Iris pigment epithelial cell (primary cell): ENCODE results near the gene SPOUT1.
A peak's percentile ranks its signal among the peaks of the same experiment; 100 is the strongest.

Source experiments
- DNase-seq: peaks from one replicate; pipeline ENCODE4 v3.0.0-alpha.2; 2011; ENCODE audit warnings: low read depth

Gene SPOUT1

GRCh38 chr9:128836509-128837145 is 7.0 kb upstream of the SPOUT1 start:
- no peak for DNase-seq

- no peak for DNase-seq
Observed at GRCh38 chr9:128835246-128836210, 5.9 kb upstream of the SPOUT1 start.

GRCh38 chr9:128833696-128834095 is 4.1 kb upstream of the SPOUT1 start:
- no peak for DNase-seq

GRCh38 chr9:128828719-128829452 is 708 bp downstream of the SPOUT1 start:
- no peak for DNase-seq

- no peak for DNase-seq
Observed at GRCh38 chr9:128828267-128828666, 1.3 kb downstream of the SPOUT1 start.

- no peak for DNase-seq
Observed at GRCh38 chr9:128825923-128826700, 3.5 kb downstream of the SPOUT1 start.

GRCh38 chr9:128824911-128825310 is 4.7 kb downstream of the SPOUT1 start:
- DNase-seq, result no peak

GRCh38 chr9:128823903-128824406 is 5.6 kb downstream of the SPOUT1 start:
- DNase-seq, result no peak

- DNase-seq, result no peak
Observed at GRCh38 chr9:128823362-128823902, 6.2 kb downstream of the SPOUT1 start.

GRCh38 chr9:128822407-128823042 is 7.1 kb downstream of the SPOUT1 start:
- no peak for DNase-seq

- no peak for DNase-seq
Observed at GRCh38 chr9:128821584-128822406, 7.8 kb downstream of the SPOUT1 start.

- no peak for DNase-seq
Observed at GRCh38 chr9:128820665-128821583, 8.7 kb downstream of the SPOUT1 start.

- DNase-seq, result no peak
Observed at GRCh38 chr9:128819716-128820664, 9.6 kb downstream of the SPOUT1 start.

- no peak for DNase-seq
Observed at GRCh38 chr9:128818839-128819715, 10.5 kb downstream of the SPOUT1 start.

GRCh38 chr9:128818099-128818838 is 11.3 kb downstream of the SPOUT1 start, which contains the start of gene ENDOG:
Gene ENDOG, plus strand, starts transcription at chr9:128818500. Its CDS starts 185 bp downstream, at chr9:128818685.
- peak; percentile 94 for DNase-seq

- no peak for DNase-seq
Observed at GRCh38 chr9:128810873-128811272, 18.7 kb downstream of the SPOUT1 start.
